GM18505 (cell line): ENCODE results near the gene RHD.
"Not testable (repeated sequence)": the region's sequence is repeated elsewhere in the genome, so short reads cannot be mapped to it uniquely, and the experiment has no call there.

Source experiments
- ATAC-seq: cut with Tn5 transposase; IDR thresholded peaks from one replicate; pipeline ENCODE4 v1.9.1; 2021; ENCODE audit not compliant: unreplicated experiment
- POLR2A ChIP-seq: IDR thresholded peaks from 4 replicates; pipeline ENCODE4 v1.6.1; 2011; ENCODE audit warnings: borderline replicate concordance; ENCODE audit not compliant: insufficient read depth, insufficient read length; ENCODE audit errors: extremely low read depth

Gene RHD

DNA sequence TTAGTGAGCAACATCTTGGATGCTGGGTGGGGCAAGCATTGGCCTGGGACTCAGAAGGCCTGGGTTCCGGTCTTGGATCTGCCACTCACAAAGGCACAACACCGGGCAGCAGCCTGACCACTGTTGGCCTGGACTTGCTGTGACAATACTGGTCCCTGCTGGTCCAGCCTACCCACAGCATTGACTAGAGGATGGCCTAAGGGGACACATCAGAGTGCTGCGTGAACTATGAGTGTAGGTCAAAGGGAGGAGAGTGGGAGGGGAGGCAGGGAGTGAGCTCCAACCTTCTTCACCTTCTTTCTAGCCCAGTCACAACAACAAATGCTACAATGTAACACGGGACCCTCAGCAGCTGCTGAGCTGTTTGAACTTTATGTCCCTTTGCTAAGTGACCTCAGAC, 96.9 kb downstream of the RHD start:
- no peak for TF ChIP-seq POLR2A
- no peak for ATAC-seq

DNA sequence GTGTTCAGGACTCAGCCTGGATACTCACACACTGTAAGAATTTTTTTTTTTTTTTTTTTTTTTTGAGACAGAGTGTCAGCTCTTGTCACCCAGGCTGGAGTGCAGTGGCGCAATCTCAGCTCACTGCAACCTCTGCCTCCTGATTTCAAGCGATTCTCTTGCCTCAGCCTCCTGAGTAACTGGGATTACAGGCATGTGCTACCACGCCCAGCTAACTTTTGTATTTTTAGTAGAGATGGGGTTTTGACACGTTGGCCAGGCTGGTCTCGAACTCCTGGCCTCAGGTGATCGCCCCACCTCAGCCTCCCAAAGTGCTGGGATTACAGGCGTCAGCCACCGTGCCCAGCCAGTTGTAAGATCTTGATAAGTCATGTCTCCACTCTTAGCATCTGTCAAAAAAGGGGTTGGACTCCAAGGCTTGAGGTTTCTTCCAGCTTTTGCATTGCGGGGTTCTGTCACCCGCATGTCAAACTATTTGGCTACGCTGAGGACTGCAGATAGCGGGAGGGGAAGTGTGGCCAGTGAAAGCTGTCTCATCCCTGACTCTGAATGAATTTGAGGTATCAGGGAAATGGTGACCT, 97.5 kb downstream of the RHD start:
- ATAC-seq = not testable (repeated sequence)

DNA sequence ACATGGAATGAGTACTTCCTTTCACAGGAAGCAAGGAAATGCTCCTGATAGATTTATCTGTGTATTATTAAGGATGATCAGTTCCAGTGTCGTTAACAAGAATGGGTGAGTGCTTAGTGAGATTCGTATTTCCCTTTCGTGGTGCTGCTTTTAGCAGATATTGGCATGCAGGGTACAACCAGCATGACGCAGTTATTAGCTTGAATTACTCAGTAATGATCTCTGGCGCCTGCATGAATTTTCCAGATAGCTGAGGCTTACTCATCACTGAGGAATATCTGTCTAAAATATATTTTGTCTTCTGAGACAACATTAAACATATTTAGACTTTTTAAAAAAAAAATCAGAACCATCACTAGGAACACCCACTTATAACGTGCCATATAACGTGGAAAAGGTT, 99.4 kb downstream of the RHD start:
- ATAC-seq = not testable (repeated sequence)

DNA sequence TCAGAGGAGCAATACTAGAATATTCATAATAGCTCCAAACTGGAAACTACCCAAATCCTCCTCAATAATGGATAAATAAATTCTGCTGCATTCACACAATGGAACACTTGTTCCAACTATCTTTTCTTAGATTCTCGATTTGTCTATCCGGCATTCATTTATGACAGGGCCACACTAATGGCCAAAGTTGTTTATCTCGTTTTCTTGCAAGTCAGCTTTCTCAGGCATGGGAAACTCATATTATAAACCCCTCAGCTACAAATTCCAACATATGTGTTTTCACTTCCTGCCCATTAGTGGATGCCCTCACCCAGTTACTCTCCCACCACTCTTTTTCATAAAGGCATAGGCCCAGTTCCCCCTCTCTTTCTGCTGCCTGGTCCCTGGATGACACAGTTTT, 106.1 kb downstream of the RHD start:
- not testable (repeated sequence) for ATAC-seq
